GM19438 (cell line): ENCODE results near the gene SLC26A1.
"Not testable (repeated sequence)": the region's sequence is repeated elsewhere in the genome, so short reads cannot be mapped to it uniquely, and the experiment has no call there.

ENCODE experiments used
- ATAC-seq: cut with Tn5 transposase; IDR thresholded peaks from one replicate; pipeline ENCODE4 v1.9.1; 2021; ENCODE audit warnings: low read depth; ENCODE audit not compliant: unreplicated experiment

SLC26A1 gene

DNA sequence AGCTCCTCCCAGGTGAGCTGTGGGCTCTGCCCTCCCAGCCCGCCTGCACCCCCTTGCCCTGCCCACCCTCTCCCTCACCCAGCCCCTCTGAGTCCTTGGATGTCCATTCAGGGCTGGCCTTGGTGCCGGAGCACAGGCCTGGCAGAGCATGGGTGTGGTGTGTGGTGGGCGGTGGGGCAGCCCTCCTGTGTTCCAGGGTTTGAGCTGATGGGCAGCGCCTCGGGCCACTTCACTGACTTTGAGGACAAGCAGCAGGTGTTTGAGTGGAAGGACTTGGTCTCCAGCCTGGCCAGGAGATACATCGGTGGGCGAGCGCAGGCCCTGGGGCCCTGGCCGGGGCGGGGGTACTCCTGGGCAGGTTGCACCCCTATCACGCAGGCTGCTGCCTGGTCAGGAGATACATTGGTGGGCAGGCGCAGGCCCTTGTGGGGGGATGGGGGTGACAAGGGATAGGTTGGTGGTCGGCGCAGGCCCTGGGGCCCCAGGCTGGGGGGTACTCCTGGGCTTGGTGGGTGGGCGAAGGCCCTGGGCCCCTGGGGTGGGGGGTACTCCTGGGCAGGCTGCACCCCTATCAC, 7.6 kb upstream of the SLC26A1 start:
- ATAC-seq = no peak

DNA sequence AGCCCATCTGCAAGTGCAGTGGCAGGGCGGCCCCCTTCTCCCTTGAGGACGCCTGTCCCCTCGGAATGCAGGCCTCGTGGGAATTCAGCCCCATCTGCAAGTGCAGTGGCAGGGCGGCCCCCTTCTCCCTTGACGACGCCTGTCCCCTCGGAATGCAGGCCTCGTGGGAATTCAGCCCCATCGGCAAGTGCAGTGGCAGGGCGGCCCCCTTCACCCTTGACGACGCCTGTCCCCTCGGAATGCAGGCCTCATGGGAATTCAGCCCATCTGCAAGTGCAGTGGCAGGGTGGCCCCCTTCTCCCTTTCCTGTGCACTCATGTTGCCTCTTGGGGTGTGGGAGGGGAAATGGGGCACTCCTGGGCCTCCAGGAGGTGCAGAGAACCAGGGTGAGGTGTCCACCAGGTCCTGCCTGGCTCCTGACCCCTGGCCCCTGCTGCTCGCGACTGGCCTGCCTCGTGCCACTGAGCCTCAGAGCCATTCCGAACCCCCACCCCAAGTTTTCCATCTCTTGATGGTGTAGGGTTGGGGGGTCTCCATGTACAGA, 6.8 kb upstream of the SLC26A1 start:
- ATAC-seq = no peak

DNA sequence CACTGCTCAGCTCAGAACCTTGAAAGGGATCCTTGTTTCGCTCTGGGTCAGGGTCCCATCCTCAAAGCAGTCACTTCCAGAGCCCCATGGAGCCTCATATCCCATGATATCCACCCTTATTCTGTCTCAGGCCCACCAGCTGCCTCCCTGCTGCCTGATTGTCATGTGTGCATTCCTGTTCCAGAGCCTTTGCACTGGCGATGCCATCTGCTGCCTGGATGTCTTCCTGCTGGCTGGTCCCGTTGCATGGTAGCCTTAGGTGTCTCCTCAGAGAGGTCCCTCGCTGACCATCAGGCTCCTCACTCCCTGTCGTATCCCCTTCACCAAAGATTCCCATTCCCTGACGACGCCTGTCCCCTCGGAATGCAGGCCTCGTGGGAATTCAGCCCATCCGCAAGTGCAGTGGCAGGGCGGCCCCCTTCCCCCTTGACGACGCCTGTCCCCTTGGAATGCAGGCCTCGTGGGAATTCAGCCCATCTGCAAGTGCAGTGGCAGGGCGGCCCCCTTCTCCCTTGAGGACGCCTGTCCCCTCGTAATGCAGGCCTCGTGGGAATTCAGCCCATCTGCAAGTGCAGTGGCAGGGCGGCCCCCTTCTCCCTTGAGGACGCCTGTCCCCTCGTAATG, 6.1 kb upstream of the SLC26A1 start:
- ATAC-seq = not testable (repeated sequence)

DNA sequence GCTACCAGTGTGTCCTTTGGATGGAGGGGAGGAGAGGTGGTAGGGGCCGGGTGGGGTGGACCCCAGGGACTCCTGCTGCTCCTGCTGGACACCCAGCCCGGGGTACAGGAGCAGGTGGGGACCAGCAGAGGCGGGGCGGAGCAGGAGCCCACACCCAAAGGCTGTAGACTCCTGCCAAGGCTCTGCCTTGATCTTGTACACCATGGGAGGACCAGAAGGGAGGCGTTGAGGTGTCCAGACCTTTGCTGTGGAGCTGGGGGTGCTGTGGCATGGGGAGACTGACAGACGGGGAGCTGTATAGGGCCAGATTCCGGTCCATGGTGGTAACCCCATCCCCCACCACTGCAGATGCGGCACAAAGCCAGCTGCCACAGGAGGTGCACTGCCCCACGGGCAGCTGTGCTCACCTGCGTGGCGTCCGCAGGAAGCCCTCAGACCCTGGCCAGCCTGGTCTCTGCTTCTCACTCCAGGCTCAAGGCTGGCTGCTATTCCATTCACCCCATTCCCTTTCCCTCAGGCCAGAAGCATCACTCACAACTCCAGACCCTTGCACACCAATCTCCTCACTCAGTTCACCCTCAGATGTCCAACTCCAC, 5.0 kb upstream of the SLC26A1 start:
- ATAC-seq = no peak

DNA sequence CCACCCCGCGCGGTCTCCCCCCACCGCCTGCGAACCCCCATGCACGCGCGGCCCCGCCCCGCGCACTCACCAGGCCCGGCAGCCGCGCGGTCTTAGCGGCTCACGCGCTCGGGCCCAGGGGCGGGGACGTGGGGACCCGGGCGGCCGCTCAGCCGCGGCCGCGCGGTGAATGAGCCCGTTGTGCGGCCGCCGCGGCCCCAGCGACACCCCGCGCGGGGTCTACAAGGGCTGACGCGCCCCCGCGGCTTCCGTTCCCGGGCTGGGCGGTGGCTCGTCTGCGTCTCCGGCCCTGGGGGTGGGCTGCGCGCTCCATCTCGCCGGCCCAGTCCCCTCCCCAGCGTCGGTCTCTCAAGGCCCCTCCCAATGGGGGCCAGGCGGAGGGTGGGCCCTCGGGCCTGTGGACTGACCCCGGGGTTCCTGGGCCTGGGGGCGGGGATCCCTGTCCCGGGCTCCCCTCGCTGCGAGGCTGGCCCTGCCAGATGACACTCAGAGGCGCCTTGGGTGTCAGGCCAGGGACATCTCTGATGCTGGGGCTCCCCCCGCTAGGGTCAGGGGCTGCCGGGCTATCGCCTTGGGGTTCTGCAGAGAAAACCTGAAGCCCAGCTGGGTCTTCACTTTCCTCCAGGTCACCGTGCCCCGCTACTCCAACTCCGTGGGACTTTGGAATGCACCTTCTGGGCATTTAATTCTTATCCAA, 4.3 kb upstream of the SLC26A1 start:
- ATAC-seq = no peak

DNA sequence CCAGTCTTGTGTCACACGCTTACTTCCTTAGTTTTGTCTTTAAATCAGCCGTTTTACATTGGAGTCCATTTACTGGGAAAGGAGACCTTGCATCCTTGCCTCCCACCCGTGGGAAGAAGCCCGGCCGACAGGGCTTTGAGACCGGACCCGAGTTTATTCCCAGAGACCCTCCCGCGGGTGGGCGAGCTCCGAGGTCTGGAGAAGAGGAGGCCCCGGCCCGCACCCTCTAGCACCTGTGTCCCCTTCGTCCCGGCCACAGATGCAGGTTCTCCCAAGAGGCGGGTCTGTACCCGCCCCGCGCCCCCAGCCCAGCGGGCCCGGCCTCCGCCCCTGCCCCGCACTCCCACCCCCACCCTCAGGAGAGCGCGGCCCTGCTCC, 3.8 kb upstream of the SLC26A1 start:
- ATAC-seq = no peak

DNA sequence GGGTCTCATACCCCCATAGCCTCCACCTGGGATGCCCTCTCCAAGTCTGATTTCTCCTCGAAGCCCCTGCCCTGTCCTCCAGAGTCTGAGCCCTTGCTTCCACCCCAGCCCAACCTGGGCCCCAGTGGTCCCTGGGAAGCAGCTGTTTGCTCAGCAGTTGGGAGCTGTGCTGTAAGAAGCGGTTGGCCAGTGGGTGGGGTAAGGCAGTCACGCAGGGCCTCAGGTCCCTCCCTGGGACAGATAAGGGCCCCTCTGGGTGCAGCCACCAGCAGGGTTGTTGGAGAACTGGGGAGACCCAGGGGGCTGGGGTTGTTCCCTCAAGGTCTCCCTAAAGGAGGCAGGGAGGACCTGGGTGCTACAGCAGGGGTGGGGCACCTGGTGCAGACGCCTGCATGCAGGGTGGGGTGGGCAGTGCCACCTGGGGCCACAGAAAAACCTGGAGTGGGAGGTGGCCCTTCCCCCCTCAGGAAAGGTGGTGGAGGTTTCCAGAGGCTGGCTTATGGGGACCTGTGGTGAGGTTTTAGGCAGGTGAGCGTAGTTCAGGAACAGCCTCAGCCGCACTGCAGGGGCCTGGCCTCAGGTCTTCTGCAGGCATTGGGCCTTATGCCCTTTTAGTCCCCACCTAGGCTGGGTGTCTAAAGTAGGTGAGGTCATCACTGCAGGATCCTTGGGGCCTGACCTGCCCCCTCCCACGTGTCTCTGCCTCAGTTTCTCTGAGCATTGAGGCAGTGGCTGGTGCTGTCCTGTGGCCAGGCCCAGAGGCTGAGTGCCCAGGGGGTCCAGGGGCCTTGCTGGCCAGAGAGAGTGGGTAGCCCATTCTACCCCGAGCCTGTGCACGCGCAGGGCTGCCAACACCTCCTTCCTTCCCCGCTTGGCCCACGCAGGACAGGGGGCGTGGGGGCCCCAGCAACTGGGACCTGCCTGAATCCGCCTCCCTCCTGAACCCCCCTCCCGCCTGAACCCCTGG, 3.1 kb upstream of the SLC26A1 start:
- no peak for ATAC-seq

DNA sequence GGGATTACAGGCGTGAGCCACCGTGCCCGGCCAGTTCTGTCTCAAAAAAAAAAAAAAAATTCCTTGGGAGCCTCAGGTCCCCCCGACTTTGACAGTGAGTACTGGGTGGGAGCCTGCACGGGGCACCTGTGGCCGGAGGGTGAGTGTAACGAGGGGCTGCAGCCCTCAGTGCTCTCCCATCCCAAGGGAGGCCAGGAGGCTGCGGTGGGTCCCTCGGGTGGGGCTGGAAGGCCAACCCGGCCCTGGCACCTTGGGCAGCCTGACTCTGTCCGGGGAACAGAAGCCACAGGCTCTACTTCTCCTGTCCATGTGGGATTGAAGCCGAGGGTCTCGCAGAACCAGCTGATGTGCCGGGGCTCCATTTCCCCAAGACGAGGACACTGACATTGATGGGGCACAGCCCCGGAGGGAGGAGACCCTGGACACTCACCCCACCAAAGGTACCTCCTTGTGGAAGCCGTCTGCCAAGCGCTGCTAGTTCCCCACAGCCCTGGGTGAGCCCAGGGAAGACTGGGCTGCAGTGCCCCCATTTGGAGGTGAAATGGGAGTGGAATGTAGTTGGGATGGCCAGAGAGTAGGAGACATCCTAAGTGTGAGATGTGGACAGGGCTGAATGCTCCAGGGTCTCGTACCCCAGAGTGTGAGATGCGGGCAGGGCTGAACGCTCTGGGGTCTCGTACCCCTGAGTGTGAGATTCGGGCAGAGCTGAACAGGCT, 2.3 kb upstream of the SLC26A1 start:
- no peak for ATAC-seq

DNA sequence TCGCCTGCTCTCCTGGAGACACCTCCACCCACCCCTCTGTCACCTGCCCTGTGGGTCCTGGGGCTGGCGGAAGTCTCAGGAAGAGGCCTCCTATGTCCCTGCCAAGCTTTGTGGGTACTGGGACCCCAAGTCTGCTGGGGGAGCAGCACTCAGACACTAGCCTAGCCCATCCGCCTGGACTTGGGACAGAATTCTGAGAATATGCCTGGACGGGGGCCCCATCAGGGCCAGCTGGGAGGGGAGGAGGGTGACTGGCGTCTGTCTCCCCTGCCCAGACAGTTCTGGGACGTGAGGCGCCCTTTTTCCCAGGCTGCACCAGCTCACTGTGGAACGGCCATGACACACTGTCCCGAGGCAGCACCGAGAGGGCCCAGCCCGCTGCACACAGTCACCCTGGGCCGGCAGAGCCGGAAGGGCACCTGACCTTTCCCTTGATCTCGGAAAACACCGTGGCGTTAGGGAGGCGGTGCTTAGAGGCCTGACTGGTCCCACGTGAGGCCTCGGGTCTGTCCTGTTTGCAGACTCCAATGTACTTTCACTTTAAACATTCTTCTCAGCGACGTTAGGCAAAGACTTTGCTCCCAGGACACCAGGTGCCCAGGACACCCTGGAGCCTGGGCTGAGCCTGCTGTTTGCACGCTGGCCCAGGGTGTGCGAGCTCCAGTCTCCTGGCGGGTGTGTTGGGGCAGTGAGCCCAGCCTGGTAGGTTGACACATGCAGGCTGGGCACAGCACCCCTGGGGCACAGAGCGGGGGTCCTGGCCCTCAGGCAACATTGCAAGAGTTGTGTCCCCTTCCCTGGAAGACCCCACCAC, 700 bp downstream of the SLC26A1 start:
- no peak for ATAC-seq

DNA sequence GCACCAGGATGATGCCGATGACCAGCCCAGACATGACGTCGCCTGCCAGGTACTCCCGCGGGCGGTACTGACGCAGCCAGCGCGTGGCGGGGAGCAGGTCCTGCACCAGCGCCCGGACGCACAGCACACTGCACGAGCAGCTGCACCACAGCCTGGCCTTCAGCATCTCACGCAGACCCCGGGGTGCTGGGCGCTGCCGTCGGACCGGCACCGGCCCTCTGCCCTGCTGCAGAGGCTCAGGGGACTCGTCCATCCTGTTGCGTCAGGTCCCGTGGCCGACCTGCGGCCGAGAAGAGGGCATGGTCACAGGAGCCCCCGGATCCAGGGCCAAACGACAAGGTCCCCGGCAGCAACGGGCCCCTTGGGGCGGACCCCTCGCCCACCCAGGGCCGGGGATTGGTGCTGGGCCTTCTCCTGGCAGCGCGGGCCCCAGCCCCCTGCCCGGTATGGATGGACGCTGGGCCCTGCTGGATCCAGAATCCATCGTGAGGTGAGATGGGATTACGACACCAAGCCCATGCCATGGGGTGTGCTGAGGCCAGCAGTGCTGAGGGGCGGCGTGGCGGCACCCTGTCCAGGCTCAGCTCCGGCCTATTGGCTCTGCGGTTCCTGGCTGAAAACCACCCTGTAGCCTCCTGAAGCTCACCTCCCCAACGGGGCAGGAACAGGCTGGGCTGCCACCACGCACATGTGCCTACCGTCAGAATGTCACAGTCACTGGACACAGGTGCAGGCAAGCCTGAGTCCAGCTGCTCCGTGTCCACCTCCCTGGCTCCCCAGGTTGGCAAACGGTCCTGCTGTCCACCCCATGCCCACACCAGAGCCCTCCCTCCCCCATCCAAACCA, 1.5 kb downstream of the SLC26A1 start:
- no peak for ATAC-seq

DNA sequence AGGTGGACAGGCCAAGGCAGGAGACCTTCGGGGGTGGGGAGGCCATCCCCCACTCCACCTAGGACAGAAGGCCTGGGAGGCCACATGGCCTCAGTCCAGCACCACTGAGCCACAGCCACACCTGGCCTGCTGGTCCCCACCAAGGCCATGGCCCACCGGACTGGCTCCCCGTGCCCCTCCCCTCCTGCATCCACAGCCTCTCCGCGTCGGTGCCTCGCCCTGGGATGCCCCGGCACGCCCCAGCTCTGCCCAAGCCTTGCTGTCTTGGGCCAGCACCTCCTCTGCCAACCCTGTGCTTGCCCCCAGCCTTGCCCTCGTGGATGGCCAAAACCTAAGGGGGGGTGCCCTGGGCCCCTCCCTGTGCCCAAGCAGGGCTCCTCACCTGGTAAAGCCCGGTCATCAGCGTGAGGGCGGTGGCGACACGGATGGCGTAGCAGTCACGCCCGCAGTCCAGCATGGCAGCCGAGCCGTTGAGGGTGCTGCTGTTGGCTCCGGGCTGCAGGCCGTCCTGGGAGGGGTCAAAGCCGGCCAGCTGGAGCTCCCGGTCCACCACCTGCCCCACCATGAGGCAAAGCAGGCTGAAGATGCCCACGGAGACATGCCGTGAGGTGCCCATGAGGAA, 2.3 kb downstream of the SLC26A1 start:
- ATAC-seq = no peak

DNA sequence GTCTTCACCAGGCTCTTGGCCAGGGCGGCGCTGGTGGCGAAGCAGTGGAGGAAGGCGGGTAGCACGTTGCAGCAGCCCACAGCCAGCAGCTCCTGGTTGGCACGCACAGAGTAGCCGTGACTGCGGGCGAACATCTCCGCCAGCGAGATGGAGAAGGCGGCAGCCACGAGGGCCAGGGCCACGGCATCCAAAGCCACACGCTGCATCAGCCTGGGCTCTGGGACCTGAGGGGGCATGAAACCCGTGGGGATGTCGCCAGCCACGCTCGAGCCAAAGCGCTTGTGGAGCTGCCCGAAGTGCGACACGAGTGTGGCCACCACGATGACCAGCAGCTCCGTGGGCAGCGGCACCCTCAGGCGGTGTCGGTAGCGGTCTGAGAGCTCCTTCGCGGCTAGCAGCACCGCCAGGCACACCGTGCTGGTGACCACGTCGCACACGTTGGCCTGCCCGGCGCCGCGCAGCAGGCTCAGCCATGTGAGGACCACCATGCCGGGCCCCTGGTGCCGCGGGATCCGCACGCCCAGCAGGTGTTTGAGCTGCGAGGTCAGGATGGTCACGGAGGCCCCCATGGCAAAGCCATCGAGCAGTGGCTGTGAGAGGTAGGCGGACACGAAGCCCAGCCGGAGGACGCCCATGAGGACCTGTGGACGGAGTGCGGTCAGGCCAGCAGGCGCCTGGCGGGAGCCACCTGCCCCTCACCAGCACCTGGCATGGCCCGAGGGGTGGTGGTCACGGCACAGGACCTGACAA, 3.3 kb downstream of the SLC26A1 start:
- no peak for ATAC-seq

DNA sequence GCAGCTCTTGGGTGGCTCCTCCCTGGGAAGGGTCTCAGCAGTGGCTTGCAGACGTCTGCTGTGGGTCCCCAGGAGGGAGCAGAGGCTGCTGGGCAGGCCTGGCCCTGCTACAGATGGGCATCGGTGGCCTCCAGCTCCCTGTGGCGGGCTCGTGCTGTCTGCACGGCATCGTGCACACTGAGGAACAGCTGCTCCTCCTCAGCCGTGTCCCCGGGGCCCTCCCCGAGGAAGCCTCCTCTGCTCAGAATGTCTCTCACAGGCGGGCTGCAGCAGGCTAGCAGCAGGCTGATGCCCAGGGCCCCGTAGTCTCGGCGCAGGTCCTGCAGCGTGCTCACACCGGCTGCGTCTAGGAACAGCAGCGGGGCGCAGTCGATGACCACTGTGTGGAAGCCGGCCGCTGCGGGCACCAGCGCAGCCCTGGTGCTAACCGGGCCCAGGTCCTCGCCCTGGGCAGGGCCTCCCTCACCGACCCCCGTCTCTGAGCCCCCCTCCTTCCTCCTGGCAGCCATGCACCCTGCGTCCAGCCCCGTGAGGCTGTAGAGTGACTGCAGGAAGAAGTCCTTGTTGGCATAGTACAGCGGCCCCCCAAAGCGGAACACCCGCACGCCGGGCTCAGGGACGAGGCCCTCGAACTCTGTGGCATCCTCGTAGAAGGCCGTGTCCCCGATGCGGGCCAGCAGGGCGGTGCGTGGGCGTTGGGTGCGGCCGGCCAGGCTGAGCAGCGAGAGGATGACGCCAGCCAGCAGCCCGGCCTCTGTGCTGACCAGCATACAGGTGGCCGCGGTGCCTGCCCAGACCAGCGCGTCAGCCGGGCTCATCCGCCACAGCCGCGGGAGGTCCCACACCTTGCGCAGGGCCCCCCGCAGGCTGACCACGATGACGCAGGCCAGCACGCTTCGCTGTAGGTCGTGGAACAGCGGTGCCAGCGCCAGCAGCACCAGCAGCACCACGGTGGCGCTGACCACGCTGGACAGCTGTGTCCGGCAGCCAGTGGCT, 4.2 kb downstream of the SLC26A1 start:
- ATAC-seq = no peak

DNA sequence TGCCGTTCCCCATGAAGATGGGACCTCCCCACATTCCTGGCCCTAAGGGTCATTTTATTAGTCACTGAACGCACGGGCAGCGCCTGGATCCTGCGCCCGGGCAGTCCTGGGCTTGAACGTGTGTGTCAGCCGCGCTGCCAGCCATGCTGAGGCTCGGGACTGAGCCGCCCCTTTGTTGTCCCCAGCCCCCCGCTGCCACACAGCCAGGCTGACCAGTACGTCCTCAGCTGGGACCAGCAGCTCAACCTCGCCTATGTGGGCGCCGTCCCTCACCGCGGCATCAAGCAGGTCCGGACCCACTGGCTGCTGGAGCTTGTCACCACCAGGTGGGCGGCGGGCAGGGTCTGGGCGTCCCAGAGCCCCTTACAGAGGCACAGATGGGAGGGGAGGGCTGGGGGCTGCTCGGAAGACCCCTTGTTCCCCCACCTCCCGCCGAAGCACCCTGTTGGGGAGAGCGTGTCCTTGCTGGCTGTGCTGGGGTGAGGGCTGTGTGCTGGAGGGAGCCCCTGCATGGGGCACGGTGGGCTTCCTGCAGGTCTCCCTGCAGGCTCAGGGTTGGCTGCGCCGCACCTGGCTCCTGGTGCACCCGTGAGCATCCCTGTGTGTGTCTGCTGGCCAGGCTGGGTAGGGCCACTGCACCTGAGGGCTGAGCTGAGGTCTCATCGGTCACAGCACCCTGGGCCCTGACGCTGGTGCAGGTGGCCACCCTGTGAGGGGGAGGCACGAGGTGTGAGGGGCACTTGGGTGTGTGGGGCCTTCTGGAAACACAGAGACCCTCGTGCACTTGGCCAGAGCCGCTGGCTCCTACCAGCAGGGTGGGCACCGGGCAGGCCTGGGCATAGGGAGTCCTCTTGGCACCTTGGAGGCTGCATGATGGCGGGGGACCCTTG, 5.3 kb downstream of the SLC26A1 start:
- no peak for ATAC-seq
